GM12878 (cell line): ENCODE measurements around the gene PSMB7.

Experiments used
- CHD4 ChIP-seq: fragments of 200-600 bp; sonication (generic); IDR thresholded peaks from 2 replicates; pipeline ENCODE4 v1.6.1; 2016; ENCODE audit warnings: mild to moderate bottlenecking
- CREB1 ChIP-seq: IDR thresholded peaks from 2 replicates; pipeline ENCODE4 v1.6.1; 2012; ENCODE audit warnings: low read depth, mild to moderate bottlenecking, inconsistent platforms
- ETV6 ChIP-seq, 2 experiments: fragments of 450-650 bp in 1 of 2; IDR thresholded peaks in 1 of 2; conservative IDR thresholded peaks in 1 of 2; 2 replicates each; pipeline ENCODE4 v1.6.1; 2014; ENCODE audit warnings: antibody characterized with exemption in 1 of 2, borderline replicate concordance in 1 of 2, low read depth in 1 of 2, mild to moderate bottlenecking in 1 of 2, moderate library complexity in 1 of 2
- GABPA ChIP-seq: IDR thresholded peaks from 2 replicates; pipeline ENCODE4 v1.6.1; 2014; ENCODE audit warnings: antibody characterized with exemption, low read depth, mild to moderate bottlenecking, inconsistent platforms
- MEF2B ChIP-seq: fragments of 450-650 bp; IDR thresholded peaks from 2 replicates; pipeline ENCODE4 v1.6.1; 2018; ENCODE audit warnings: mild to moderate bottlenecking, moderate library complexity; ENCODE audit not compliant: partially characterized antibody, poor library complexity, severe bottlenecking
- NFIC ChIP-seq: IDR thresholded peaks from 2 replicates; pipeline ENCODE4 v1.6.1; 2012; ENCODE audit warnings: low read depth, mild to moderate bottlenecking, inconsistent platforms, low read length, moderate library complexity
- POLR2AphosphoS5 ChIP-seq: IDR thresholded peaks from 2 replicates; pipeline ENCODE4 v1.6.1; 2011; ENCODE audit warnings: mild to moderate bottlenecking, low read length, inconsistent platforms
- SMC3 ChIP-seq: IDR thresholded peaks from 2 replicates; pipeline ENCODE4 v1.6.1; 2011; ENCODE audit warnings: low read length, improper control_type of control experiment, borderline replicate concordance
- TAF1 ChIP-seq: IDR thresholded peaks from 2 replicates; pipeline ENCODE4 v1.6.1; 2011; ENCODE audit warnings: mild to moderate bottlenecking, low read depth, low read length, borderline replicate concordance
- ZNF622 ChIP-seq: fragments of 450-650 bp; IDR thresholded peaks from 2 replicates; pipeline ENCODE4 v1.6.1; 2017; ENCODE audit warnings: mild to moderate bottlenecking, inconsistent platforms
- TF ChIP-seq, protein P1 (sequence below), 3 experiments: IDR thresholded peaks in 2 of 3; conservative IDR thresholded peaks in 1 of 3; 2 replicates each; pipeline ENCODE4 v1.5.1; 2011; ENCODE audit warnings: low read depth in 3 of 3, low read length in 3 of 3, mild to moderate bottlenecking in 3 of 3, control low read depth in 2 of 3, moderate library complexity in 2 of 3, inconsistent platforms in 1 of 3, mixed read lengths in 1 of 3; ENCODE audit not compliant: control insufficient read depth in 2 of 3, insufficient read depth in 1 of 3; ENCODE audit errors: extremely low read depth in 1 of 3
- TF ChIP-seq, protein P2 (sequence below): IDR thresholded peaks from 2 replicates; pipeline ENCODE4 v1.6.1; 2012; ENCODE audit warnings: low read depth, low read length, improper control_type of control experiment
- TF ChIP-seq, protein P3 (sequence below): IDR thresholded peaks from 2 replicates; pipeline ENCODE4 v1.6.1; 2012; ENCODE audit warnings: low read length, inconsistent platforms

DNA sequence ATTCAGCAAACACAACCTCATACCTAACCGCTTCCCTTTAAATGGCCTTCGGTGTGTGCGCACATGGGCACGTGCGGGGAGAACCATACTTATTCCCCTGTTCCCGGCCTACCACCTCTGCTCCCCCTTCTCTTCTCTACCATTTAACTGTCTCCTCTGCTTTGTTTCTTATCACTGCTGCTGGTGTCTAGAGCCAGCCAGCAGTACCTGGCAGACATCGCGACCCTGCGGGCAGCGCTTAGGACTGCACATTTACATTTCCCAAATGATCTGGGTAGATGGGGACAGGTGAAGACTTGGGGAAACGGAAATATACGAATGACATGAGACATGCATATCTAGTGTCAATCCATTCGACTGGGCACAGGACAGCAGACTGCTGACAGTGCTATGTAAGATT is 56.6 kb downstream of the PSMB7 start:
- TF ChIP-seq, protein P1, sequence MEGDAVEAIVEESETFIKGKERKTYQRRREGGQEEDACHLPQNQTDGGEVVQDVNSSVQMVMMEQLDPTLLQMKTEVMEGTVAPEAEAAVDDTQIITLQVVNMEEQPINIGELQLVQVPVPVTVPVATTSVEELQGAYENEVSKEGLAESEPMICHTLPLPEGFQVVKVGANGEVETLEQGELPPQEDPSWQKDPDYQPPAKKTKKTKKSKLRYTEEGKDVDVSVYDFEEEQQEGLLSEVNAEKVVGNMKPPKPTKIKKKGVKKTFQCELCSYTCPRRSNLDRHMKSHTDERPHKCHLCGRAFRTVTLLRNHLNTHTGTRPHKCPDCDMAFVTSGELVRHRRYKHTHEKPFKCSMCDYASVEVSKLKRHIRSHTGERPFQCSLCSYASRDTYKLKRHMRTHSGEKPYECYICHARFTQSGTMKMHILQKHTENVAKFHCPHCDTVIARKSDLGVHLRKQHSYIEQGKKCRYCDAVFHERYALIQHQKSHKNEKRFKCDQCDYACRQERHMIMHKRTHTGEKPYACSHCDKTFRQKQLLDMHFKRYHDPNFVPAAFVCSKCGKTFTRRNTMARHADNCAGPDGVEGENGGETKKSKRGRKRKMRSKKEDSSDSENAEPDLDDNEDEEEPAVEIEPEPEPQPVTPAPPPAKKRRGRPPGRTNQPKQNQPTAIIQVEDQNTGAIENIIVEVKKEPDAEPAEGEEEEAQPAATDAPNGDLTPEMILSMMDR (IDR thresholded peaks at IDR 0.05 in 2 of 3, conservative IDR thresholded peaks at IDR 0.05 in 1 of 3; ENCODE audit: control insufficient read depth in 2 of 3, extremely low read depth in 1 of 3, insufficient read depth in 1 of 3, low read depth in 3 of 3, low read length in 3 of 3): no peak
- TF ChIP-seq CREB1: no peak
- TF ChIP-seq, protein P2, sequence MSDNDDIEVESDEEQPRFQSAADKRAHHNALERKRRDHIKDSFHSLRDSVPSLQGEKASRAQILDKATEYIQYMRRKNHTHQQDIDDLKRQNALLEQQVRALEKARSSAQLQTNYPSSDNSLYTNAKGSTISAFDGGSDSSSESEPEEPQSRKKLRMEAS: no peak
- TF ChIP-seq SMC3: no peak
- TF ChIP-seq, protein P3, sequence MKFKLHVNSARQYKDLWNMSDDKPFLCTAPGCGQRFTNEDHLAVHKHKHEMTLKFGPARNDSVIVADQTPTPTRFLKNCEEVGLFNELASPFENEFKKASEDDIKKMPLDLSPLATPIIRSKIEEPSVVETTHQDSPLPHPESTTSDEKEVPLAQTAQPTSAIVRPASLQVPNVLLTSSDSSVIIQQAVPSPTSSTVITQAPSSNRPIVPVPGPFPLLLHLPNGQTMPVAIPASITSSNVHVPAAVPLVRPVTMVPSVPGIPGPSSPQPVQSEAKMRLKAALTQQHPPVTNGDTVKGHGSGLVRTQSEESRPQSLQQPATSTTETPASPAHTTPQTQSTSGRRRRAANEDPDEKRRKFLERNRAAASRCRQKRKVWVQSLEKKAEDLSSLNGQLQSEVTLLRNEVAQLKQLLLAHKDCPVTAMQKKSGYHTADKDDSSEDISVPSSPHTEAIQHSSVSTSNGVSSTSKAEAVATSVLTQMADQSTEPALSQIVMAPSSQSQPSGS: no peak
- TF ChIP-seq TAF1: no peak
- TF ChIP-seq POLR2AphosphoS5: no peak
- TF ChIP-seq MEF2B: no peak
- TF ChIP-seq GABPA: no peak
- TF ChIP-seq CHD4: no peak
- no peak for TF ChIP-seq ZNF622
- no peak for TF ChIP-seq ETV6 (conservative IDR thresholded peaks at IDR 0.05 in 1 of 2, IDR thresholded peaks at IDR 0.05 in 1 of 2; ENCODE audit: borderline replicate concordance in 1 of 2, low read depth in 1 of 2)
- no peak for TF ChIP-seq NFIC
